ENCODE measurements around the gene DFFB. TPM values are rescaled to one million over a fixed set of nuclear protein-coding genes. Genes with fewer than 3 reads are reported as not detected.

DFFB gene
- total and polyA plus RNA-seq, 9 of the 15 experiments (the other 6 are each of a cell fraction or from before 2014, with no cell fraction given): 2.3 to 15.8 (median 11.5) TPM

DNA sequence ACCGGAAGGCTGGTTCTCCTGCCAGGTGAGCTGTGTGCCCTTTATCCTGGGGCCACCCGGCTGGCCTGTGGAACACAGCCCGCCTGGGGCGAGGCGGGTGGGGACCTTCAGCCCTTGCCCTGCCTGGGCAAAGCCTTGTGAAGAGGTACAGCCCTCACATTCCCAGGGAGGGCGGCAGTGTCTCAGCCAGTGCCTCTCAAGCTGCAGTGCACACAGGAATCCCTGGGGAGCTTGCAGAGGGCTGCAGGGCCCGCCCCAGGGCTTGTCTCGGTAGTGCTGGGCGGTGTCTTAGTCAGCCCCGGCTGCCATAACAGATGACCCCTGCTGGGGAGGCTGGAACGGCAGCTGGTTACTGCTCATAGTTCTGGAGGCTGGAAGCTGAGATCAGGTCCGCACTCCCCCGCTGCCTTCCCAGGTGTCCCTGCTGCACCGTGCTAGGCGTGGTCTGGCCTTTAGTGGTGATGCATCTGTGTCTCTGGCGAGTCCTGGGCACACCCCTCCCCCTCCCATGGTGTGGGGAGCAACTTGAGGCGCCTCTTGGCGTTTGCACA, 12.6 kb downstream of the DFFB start (continued):
- TF ChIP-seq, protein P1, sequence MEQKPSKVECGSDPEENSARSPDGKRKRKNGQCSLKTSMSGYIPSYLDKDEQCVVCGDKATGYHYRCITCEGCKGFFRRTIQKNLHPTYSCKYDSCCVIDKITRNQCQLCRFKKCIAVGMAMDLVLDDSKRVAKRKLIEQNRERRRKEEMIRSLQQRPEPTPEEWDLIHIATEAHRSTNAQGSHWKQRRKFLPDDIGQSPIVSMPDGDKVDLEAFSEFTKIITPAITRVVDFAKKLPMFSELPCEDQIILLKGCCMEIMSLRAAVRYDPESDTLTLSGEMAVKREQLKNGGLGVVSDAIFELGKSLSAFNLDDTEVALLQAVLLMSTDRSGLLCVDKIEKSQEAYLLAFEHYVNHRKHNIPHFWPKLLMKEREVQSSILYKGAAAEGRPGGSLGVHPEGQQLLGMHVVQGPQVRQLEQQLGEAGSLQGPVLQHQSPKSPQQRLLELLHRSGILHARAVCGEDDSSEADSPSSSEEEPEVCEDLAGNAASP (IDR thresholded peaks at IDR 0.05): no peak
- TF ChIP-seq TCF3 (CRISPR knock-in tag; IDR thresholded peaks at IDR 0.05) (peak; percentile 49; the same call in 1 of the 2 replicates), POLR2H (tag; IDR thresholded peaks at IDR 0.05; ENCODE audit: low read depth) (no peak), FOXK1 (CRISPR knock-in tag; IDR thresholded peaks at IDR 0.05; ENCODE audit: borderline replicate concordance) (no peak), ZBED1 (IDR thresholded peaks at IDR 0.05) (no peak), ZNF280A (IDR thresholded peaks at IDR 0.05; ENCODE audit: low read depth, partially characterized antibody) (no peak), NONO (IDR thresholded peaks at IDR 0.05; ENCODE audit: low read depth in 2 of 2, low read length in 1 of 2) (no peak), ZFPM2 (CRISPR knock-in tag; IDR thresholded peaks at IDR 0.05) (no peak), HMGXB4 (CRISPR knock-in tag; IDR thresholded peaks at IDR 0.05) (no peak), ZBTB26 (CRISPR knock-in tag; IDR thresholded peaks at IDR 0.05) (no peak), IRF1 (CRISPR knock-in tag; IDR thresholded peaks at IDR 0.05; ENCODE audit: borderline replicate concordance) (no peak), STAT6 (CRISPR knock-in tag; IDR thresholded peaks at IDR 0.05) (no peak), TRIM28 (IDR thresholded peaks at IDR 0.05) (peak; percentile 43; the same call in 1 of the 2 replicates), ZNF76 (CRISPR knock-in tag; IDR thresholded peaks at IDR 0.05; ENCODE audit: borderline replicate concordance) (no peak), RBM15 (IDR thresholded peaks at IDR 0.05; ENCODE audit: insufficient read depth, low read length) (no peak)
- TF ChIP-seq, protein P2, sequence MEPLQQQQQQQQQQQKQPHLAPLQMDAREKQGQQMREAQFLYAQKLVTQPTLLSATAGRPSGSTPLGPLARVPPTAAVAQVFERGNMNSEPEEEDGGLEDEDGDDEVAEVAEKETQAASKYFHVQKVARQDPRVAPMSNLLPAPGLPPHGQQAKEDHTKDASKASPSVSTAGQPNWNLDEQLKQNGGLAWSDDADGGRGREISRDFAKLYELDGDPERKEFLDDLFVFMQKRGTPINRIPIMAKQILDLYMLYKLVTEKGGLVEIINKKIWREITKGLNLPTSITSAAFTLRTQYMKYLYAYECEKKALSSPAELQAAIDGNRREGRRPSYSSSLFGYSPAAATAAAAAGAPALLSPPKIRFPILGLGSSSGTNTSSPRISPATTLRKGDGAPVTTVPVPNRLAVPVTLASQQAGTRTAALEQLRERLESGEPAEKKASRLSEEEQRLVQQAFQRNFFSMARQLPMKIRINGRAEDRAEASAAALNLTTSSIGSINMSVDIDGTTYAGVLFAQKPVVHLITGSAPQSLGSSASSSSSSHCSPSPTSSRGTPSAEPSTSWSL (CRISPR knock-in tag; IDR thresholded peaks at IDR 0.05; ENCODE audit: borderline replicate concordance): no peak

Data from K562 (cell line).